Activated CD4-positive, CD25-positive, alpha-beta regulatory T cell treated with anti-CD3 and anti-CD28 coated beads, Interleukin-2, amount 50 U/mL, for 24 hours (primary cell): Measurements from ENCODE around the gene OR52E1.
"Not testable (repeated sequence)": the region's sequence is repeated elsewhere in the genome, so short reads cannot be mapped to it uniquely, and the experiment has no call there.

Experiments
- ATAC-seq, 2 donors: fragments of 150-1000 bp; cut with Tn5 transposase; one replicate each; pipeline ENCODE4 v1.10.0; 2021; ENCODE audit warnings: mild to moderate bottlenecking in 1 of 2, moderate library complexity in 1 of 2

Gene OR52E1

GRCh38 chr11:5069272-5069671 lies at the start of gene OR52E1:
OR52E1 (plus strand) TSS chr11:5069572.
- no peak for ATAC-seq

DNA sequence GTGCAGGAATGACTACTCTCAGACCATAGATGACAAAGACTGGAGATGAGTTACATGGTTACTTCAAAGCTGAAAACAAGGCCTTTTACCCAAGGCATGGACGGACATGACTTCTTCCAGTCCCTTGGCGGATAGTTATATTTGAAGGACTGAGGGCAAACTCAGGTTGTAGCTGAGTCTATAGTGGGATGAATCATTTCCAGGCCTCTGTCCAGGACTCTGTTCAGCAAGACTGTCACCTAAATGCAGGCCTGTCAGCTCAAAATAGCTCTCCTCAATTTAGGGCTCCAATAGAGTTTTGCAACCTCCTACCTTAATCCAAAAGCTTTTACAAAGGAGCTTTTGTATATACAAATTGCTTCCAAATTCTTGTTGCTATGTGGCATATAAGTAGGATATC lies 47.4 kb upstream of the OR52E1 start:
- ATAC-seq = no peak

- ATAC-seq = no peak
Measured at GRCh38 chr11:5036669-5037068, 32.7 kb upstream of the OR52E1 start.

GRCh38 chr11:5037926-5038325 lies 31.4 kb upstream of the OR52E1 start:
- no peak for ATAC-seq

- no peak for ATAC-seq
Measured at GRCh38 chr11:5038341-5038740, 31.0 kb upstream of the OR52E1 start.

DNA sequence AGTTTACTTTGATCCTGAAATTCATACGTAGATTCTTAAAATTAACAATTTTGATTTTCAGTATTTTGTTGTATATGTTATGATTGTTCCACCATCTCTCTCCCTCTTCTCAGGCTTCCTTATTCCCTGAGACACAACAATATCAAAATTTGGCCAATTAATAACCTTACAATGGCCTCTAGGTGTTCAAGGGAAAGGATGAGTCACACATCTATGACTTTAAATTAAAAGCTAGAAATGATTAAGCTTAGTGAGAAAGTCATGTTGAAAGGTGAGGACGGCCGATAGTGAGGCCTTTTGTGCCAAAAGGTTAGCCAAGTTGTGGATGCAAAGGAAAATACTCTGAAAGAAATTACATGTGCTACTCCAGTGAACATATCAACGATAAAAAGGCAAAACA lies 28.5 kb upstream of the OR52E1 start:
- ATAC-seq = no peak

GRCh38 chr11:5042091-5042490 lies 27.3 kb upstream of the OR52E1 start:
- no peak for ATAC-seq

- ATAC-seq = no peak
Measured at GRCh38 chr11:5043380-5043779, 26.0 kb upstream of the OR52E1 start.

GRCh38 chr11:5046226-5046625 lies 23.1 kb upstream of the OR52E1 start, which contains the start of gene OR52J3:
OR52J3 (plus strand) TSS chr11:5046526; CDS start chr11:5046526, 0 bp downstream.
- no peak for ATAC-seq

GRCh38 chr11:5046754-5047330 lies 22.5 kb upstream of the OR52E1 start:
- no peak for ATAC-seq

DNA sequence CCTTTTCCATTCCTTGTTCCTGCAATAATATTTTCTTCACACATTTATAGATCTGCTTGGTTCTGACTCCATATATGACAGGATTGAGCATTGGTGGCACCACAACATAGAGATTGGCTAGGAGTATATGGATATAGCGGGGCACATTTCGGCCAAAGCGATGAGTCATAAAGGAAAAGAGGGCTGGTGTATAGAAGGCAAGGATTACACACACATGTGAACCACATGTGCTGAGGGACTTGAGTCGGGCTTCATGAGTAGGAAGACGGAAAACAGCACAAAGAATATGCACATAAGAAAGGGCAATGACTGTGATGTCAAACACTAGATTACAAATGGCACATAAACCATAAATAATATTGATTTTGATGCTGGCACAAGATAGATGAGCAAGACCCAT lies 10.7 kb upstream of the OR52E1 start:
- not testable (repeated sequence) for ATAC-seq

GRCh38 chr11:5059391-5059790 lies 10.0 kb upstream of the OR52E1 start, which contains the start of gene OR52E2:
OR52E2 (minus strand) TSS chr11:5059627; CDS start chr11:5059627, 0 bp downstream.
- no peak for ATAC-seq

GRCh38 chr11:5065027-5065426 lies 4.3 kb upstream of the OR52E1 start:
- ATAC-seq = no peak

- ATAC-seq = no peak
Measured at GRCh38 chr11:5071799-5072198, 2.4 kb downstream of the OR52E1 start.

DNA sequence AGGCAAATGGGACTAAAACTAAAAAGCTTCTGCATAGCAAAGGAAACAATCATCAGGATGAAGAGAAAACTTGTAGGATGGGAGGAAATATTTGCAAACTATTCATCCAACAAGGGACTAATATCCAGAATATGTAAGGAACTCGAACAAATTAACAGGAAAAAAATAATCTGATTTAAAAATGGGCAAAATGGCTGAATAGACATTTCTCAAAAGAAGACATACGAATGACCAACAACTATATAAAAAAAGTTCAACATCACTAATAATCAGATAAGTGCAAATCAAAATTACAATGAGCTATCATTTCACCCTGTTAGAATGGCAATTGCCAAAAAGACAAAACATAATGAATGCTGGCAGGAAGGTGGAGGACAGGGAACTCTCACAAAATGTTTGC lies 12.0 kb downstream of the OR52E1 start:
- no peak for ATAC-seq

GRCh38 chr11:5083602-5084001 lies 14.2 kb downstream of the OR52E1 start:
- no peak for ATAC-seq

- ATAC-seq = no peak
Measured at GRCh38 chr11:5088556-5088955, 19.2 kb downstream of the OR52E1 start.

GRCh38 chr11:5090668-5091067 lies 21.3 kb downstream of the OR52E1 start:
- ATAC-seq = no peak

- ATAC-seq = no peak
Measured at GRCh38 chr11:5092821-5093585, 23.6 kb downstream of the OR52E1 start.

- no peak for ATAC-seq
Measured at GRCh38 chr11:5096011-5096410, 26.6 kb downstream of the OR52E1 start.

GRCh38 chr11:5102246-5102645 lies 32.9 kb downstream of the OR52E1 start:
- no peak for ATAC-seq

DNA sequence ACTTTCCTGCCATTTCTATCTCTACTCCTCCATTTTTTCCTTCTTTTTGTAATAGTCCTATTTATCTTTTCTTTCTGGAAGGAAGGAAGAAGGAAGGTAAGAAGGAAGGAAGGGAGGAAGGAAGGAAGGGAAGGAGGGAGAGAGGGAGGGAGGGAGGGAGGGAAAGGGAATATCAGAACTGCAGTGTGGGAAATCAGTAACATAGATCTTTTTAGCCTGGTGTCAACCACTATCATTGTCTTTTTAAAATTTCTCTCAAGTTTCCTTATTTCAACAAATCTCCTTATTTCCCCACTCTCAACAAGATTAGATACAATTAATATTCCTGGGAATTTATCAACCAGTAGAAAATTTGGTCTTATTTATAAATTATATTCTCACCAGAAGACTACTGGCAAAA lies 33.7 kb downstream of the OR52E1 start:
- no peak for ATAC-seq

GRCh38 chr11:5107285-5107684 lies 37.9 kb downstream of the OR52E1 start:
- ATAC-seq = no peak

- no peak for ATAC-seq
Measured at GRCh38 chr11:5115339-5115738, 46.0 kb downstream of the OR52E1 start.

GRCh38 chr11:5117588-5117987 lies 48.2 kb downstream of the OR52E1 start:
- ATAC-seq = no peak
